ENCODE measurements around the gene PCDHGC3.

DNA sequence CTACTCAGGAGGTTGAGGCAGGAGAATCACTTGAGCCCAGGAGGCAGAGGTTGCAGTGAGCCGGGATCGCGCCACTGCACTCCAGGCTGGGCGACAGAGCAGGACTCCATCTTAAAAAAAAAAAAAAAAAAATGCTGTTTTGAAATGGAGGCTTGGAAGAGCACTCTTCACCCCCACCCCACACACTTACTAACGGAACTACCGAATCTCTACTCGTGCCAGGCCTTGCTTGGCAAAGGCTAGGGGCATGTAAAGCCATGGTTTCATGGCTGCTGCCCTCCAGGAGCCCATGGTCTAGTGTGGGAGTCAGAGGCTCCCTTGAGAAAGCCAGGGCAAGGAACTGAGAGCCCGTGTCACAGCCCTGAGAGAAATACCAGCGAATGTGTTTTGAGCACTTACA lies 34.4 kb downstream of the PCDHGC3 start:
- TF ChIP-seq, protein P1, sequence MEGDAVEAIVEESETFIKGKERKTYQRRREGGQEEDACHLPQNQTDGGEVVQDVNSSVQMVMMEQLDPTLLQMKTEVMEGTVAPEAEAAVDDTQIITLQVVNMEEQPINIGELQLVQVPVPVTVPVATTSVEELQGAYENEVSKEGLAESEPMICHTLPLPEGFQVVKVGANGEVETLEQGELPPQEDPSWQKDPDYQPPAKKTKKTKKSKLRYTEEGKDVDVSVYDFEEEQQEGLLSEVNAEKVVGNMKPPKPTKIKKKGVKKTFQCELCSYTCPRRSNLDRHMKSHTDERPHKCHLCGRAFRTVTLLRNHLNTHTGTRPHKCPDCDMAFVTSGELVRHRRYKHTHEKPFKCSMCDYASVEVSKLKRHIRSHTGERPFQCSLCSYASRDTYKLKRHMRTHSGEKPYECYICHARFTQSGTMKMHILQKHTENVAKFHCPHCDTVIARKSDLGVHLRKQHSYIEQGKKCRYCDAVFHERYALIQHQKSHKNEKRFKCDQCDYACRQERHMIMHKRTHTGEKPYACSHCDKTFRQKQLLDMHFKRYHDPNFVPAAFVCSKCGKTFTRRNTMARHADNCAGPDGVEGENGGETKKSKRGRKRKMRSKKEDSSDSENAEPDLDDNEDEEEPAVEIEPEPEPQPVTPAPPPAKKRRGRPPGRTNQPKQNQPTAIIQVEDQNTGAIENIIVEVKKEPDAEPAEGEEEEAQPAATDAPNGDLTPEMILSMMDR (IDR thresholded peaks at IDR 0.05): no peak
- TF ChIP-seq POLR2AphosphoS5 (IDR thresholded peaks at IDR 0.05) (no peak), EP300 (IDR thresholded peaks at IDR 0.05) (no peak)
